ENCODE results near the gene C9orf152. TPM values are rescaled to one million over a fixed set of nuclear protein-coding genes. Genes with fewer than 3 reads are reported as not detected.
A peak's percentile ranks its signal among the peaks of the same experiment; 100 is the strongest.
"Not testable (repeated sequence)": the region's sequence is repeated elsewhere in the genome, so short reads cannot be mapped to it uniquely, and the experiment has no call there.

The C9orf152 gene
- polyA plus RNA-seq, 1 of the 3 experiments (the other 2 are of a cell fraction), result not detected

GRCh38 chr9:110197330-110198187, 10.4 kb downstream of the C9orf152 start:
- no peak overlapping the region for H3K4me3 ChIP-seq (ENCODE audit: low read depth in 2 of 2, low read length in 1 of 2)
- H3K27ac ChIP-seq (ENCODE audit: low read depth in 2 of 2, low read length in 1 of 2), result no peak overlapping the region
- TF ChIP-seq RCOR1 (IDR thresholded peaks at IDR 0.05; ENCODE audit: low read length), result no peak
- TF ChIP-seq GATA2 (CRISPR knock-in tag; IDR thresholded peaks at IDR 0.05), result no peak
- no peak for TF ChIP-seq RXRA (IDR thresholded peaks at IDR 0.05; ENCODE audit: borderline replicate concordance, low read depth)
- TF ChIP-seq CTCF (IDR thresholded peaks at IDR 0.05), result peak; percentile 21; the same call in 1 of the 2 replicates
- no peak for TF ChIP-seq ELF1 (IDR thresholded peaks at IDR 0.05)
- no peak for TF ChIP-seq ZBTB33 (IDR thresholded peaks at IDR 0.05; ENCODE audit: borderline replicate concordance, low read depth)
- TF ChIP-seq EP300 (IDR thresholded peaks at IDR 0.05; ENCODE audit: borderline replicate concordance in 1 of 2, low read depth in 1 of 2, low read length in 1 of 2), result no peak
- POLR2A ChIA-PET, result no interaction called here
- H3K9me2 ChIP-seq, result no peaks in the 10 kb centered on the region
- CTCF ChIA-PET, result interaction anchor here (1.2 to 1.5 kb wide), 4 partner anchors 12 to 45 kb away, joined by 3 to 5 read pairs (median 4); no protein-coding TSS in a partner anchor
- no peaks in the 10 kb centered on the region for H4K20me1 ChIP-seq (ENCODE audit: insufficient read depth)
- no peaks in the 10 kb centered on the region for H3K9me3 ChIP-seq
- H3K36me3 ChIP-seq (replicated peaks in 1 of 2; ENCODE audit: control insufficient read depth in 1 of 2, insufficient read depth in 2 of 2, low read length in 1 of 2), result no peaks in the 10 kb centered on the region
- no peaks in the 10 kb centered on the region for H3F3A ChIP-seq (replicated peaks; ENCODE audit: insufficient read depth)
- DNase-seq, result no peak
- 79% methylated on average over 9 of the region's 11 CpGs for WGBS (ENCODE audit: low lambda C conversion rate)
- no peak overlapping the region for H2AFZ ChIP-seq (ENCODE audit: low read depth)
- no peak overlapping the region for H3K4me2 ChIP-seq
- H3K9ac ChIP-seq, result no peak overlapping the region
- H3K27me3 ChIP-seq (ENCODE audit: insufficient read depth), result no peaks in the 10 kb centered on the region
- H3K4me1 ChIP-seq (ENCODE audit: control insufficient read depth in 1 of 2, insufficient read depth in 2 of 2, low read depth in 1 of 2, low read length in 1 of 2), result no peaks in the 10 kb centered on the region
- H3K79me2 ChIP-seq (ENCODE audit: insufficient read depth), result no peaks in the 10 kb centered on the region

- H3K4me1 ChIP-seq (ENCODE audit: control insufficient read depth in 1 of 2, insufficient read depth in 2 of 2, low read depth in 1 of 2, low read length in 1 of 2); H3K9ac ChIP-seq; H3K36me3 ChIP-seq (replicated peaks in 1 of 2; ENCODE audit: control insufficient read depth in 1 of 2, insufficient read depth in 2 of 2, low read length in 1 of 2); H3F3A ChIP-seq (replicated peaks; ENCODE audit: insufficient read depth); DNase-seq; H4K20me1 ChIP-seq (ENCODE audit: insufficient read depth); POLR2A ChIA-PET; H3K9me3 ChIP-seq; H3K27ac ChIP-seq (ENCODE audit: low read depth in 2 of 2, low read length in 1 of 2); H3K27me3 ChIP-seq (ENCODE audit: insufficient read depth); H3K4me3 ChIP-seq (ENCODE audit: low read depth in 2 of 2, low read length in 1 of 2); H3K79me2 ChIP-seq (ENCODE audit: insufficient read depth); H3K9me2 ChIP-seq; H3K4me2 ChIP-seq; H2AFZ ChIP-seq (ENCODE audit: low read depth): not testable (repeated sequence)
- WGBS (ENCODE audit: low lambda C conversion rate), result 88% methylated on average over 16 of the region's 16 CpGs
- CTCF ChIA-PET, result interaction anchor here (1.9 kb wide), 1 partner anchor 13 kb away, joined by 10 read pairs; no protein-coding TSS in a partner anchor
These were observed 11.9 kb downstream of the C9orf152 start for GRCh38 chr9:110196084-110196499.
